HG02623 (cell line): ENCODE measurements around the gene AKR1E2.
"Not testable (repeated sequence)": the region's sequence is repeated elsewhere in the genome, so short reads cannot be mapped to it uniquely, and the experiment has no call there.

Experiments
- ATAC-seq: cut with Tn5 transposase; IDR thresholded peaks from one replicate; pipeline ENCODE4 v1.9.1; 2021; ENCODE audit warnings: moderate library complexity; ENCODE audit not compliant: unreplicated experiment

AKR1E2 gene

GRCh38 chr10:4813023-4813422 is 13.0 kb upstream of the AKR1E2 start:
- no peak for ATAC-seq

- ATAC-seq, result no peak
These were observed 12.5 kb upstream of the AKR1E2 start for GRCh38 chr10:4813496-4813895.

GRCh38 chr10:4815646-4816180 is 10.3 kb upstream of the AKR1E2 start:
- not testable (repeated sequence) for ATAC-seq

GRCh38 chr10:4816966-4817365 is 9.0 kb upstream of the AKR1E2 start:
- no peak for ATAC-seq

- ATAC-seq, result no peak
These were observed 6.9 kb upstream of the AKR1E2 start for GRCh38 chr10:4819067-4819466.

- no peak for ATAC-seq
These were observed 6.3 kb upstream of the AKR1E2 start for GRCh38 chr10:4819707-4820106.

- no peak for ATAC-seq
These were observed 5.1 kb upstream of the AKR1E2 start for GRCh38 chr10:4820804-4821401.

- ATAC-seq, result no peak
These were observed 3.8 kb upstream of the AKR1E2 start for GRCh38 chr10:4822208-4822607.

- ATAC-seq, result no peak
These were observed 1.2 kb upstream of the AKR1E2 start for GRCh38 chr10:4824791-4825310.

- no peak for ATAC-seq
These were observed 545 bp upstream of the AKR1E2 start for GRCh38 chr10:4825456-4825867.

GRCh38 chr10:4826792-4827324 is 851 bp downstream of the AKR1E2 start:
- no peak for ATAC-seq

- ATAC-seq, result no peak
These were observed 2.0 kb downstream of the AKR1E2 start for GRCh38 chr10:4828005-4828404.

GRCh38 chr10:4830551-4830950 is 4.5 kb downstream of the AKR1E2 start:
- ATAC-seq, result no peak

- no peak for ATAC-seq
These were observed 5.1 kb downstream of the AKR1E2 start for GRCh38 chr10:4831091-4831490.

GRCh38 chr10:4833286-4833685 is 7.3 kb downstream of the AKR1E2 start:
- ATAC-seq, result no peak

- ATAC-seq, result no peak
These were observed 8.9 kb downstream of the AKR1E2 start for GRCh38 chr10:4834898-4835405.

GRCh38 chr10:4835494-4835918 is 9.5 kb downstream of the AKR1E2 start:
- ATAC-seq, result no peak

- no peak for ATAC-seq
These were observed 10.5 kb downstream of the AKR1E2 start for GRCh38 chr10:4836416-4836969.

- no peak for ATAC-seq
These were observed 11.5 kb downstream of the AKR1E2 start for GRCh38 chr10:4837551-4837950.

GRCh38 chr10:4838743-4839142 is 12.7 kb downstream of the AKR1E2 start:
- no peak for ATAC-seq

- ATAC-seq, result no peak
These were observed 13.3 kb downstream of the AKR1E2 start for GRCh38 chr10:4839353-4839752.

- no peak for ATAC-seq
These were observed 14.1 kb downstream of the AKR1E2 start for GRCh38 chr10:4840151-4840550.
